ENCODE results near the gene ATRIP. TPM values are rescaled to one million over a fixed set of nuclear protein-coding genes. Genes with fewer than 3 reads are reported as not detected.

The ATRIP gene
- polyA plus RNA-seq, 1 donor from 2014 or later: 11.1 TPM

DNA sequence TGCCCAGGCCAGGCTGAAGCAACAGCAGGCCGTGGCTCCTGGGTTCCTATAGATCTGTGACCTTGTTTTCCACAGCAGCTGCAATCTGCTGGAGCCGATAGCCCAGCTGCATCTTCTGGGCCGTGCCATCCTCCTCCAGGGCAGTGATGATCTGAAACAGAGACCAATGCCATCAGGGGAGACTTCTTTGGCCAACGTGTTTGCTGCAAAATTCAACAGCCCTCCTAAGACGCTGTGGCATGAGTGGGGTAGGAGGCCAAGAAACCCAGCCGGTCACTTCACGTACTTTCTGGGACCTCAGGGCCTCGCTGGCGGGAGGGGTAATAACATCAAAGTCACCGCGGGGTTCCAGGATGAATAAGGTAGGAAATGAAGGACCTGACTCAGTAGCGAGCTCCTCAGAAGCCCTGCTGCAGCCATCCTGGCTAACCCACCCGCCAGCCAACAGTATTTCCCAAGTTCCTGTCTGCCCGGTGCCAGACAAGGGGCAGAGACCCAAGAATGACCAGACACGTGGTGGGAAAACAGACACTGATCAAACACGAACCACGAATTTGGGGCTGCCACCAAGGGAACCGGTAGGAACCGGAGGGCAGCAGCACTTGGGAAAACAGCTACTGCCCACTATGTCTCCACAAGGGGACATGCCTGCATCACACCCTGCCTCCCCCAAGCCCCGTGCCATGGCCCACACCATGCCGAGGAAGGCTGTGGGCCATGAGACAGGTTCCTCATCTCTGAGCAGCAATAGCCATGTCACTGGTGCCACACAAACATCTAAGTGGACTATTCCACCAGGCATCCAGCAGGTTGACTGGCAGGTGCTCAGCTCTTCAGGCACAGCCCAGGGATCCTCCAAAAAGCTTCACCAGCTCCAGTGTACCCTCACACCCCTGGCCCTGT is 41.8 kb upstream of the ATRIP start:
- TF ChIP-seq, protein P1, sequence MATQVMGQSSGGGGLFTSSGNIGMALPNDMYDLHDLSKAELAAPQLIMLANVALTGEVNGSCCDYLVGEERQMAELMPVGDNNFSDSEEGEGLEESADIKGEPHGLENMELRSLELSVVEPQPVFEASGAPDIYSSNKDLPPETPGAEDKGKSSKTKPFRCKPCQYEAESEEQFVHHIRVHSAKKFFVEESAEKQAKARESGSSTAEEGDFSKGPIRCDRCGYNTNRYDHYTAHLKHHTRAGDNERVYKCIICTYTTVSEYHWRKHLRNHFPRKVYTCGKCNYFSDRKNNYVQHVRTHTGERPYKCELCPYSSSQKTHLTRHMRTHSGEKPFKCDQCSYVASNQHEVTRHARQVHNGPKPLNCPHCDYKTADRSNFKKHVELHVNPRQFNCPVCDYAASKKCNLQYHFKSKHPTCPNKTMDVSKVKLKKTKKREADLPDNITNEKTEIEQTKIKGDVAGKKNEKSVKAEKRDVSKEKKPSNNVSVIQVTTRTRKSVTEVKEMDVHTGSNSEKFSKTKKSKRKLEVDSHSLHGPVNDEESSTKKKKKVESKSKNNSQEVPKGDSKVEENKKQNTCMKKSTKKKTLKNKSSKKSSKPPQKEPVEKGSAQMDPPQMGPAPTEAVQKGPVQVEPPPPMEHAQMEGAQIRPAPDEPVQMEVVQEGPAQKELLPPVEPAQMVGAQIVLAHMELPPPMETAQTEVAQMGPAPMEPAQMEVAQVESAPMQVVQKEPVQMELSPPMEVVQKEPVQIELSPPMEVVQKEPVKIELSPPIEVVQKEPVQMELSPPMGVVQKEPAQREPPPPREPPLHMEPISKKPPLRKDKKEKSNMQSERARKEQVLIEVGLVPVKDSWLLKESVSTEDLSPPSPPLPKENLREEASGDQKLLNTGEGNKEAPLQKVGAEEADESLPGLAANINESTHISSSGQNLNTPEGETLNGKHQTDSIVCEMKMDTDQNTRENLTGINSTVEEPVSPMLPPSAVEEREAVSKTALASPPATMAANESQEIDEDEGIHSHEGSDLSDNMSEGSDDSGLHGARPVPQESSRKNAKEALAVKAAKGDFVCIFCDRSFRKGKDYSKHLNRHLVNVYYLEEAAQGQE (IDR thresholded peaks at IDR 0.05; ENCODE audit: borderline replicate concordance): no peak
- TF ChIP-seq SMC3 (conservative IDR thresholded peaks at IDR 0.05; ENCODE audit: poor library complexity): no peak
- no peak for TF ChIP-seq TAF1 (IDR thresholded peaks at IDR 0.05; ENCODE audit: low read depth)
- no peak for TF ChIP-seq EP300 (conservative IDR thresholded peaks at IDR 0.05; ENCODE audit: poor library complexity, severe bottlenecking)
- TF ChIP-seq EZH2 (IDR thresholded peaks at IDR 0.05; ENCODE audit: borderline replicate concordance, insufficient read depth, low read length, poor library complexity, severe bottlenecking): no peak
- no peak for TF ChIP-seq POLR2AphosphoS5 (IDR thresholded peaks at IDR 0.05)
- TF ChIP-seq, protein P2, sequence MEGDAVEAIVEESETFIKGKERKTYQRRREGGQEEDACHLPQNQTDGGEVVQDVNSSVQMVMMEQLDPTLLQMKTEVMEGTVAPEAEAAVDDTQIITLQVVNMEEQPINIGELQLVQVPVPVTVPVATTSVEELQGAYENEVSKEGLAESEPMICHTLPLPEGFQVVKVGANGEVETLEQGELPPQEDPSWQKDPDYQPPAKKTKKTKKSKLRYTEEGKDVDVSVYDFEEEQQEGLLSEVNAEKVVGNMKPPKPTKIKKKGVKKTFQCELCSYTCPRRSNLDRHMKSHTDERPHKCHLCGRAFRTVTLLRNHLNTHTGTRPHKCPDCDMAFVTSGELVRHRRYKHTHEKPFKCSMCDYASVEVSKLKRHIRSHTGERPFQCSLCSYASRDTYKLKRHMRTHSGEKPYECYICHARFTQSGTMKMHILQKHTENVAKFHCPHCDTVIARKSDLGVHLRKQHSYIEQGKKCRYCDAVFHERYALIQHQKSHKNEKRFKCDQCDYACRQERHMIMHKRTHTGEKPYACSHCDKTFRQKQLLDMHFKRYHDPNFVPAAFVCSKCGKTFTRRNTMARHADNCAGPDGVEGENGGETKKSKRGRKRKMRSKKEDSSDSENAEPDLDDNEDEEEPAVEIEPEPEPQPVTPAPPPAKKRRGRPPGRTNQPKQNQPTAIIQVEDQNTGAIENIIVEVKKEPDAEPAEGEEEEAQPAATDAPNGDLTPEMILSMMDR (IDR thresholded peaks at IDR 0.05; ENCODE audit: poor library complexity, severe bottlenecking): no peak
- no peak for TF ChIP-seq MXI1 (conservative IDR thresholded peaks at IDR 0.05; ENCODE audit: poor library complexity, severe bottlenecking)
- H2AFZ ChIP-seq (ENCODE audit: low read depth, low read length): no peak overlapping the region
- H3K27me3 ChIP-seq (ENCODE audit: insufficient read depth, low read depth, low read length): no peaks in the 10 kb centered on the region
- H3K9ac ChIP-seq (ENCODE audit: low read length): no peak overlapping the region
- H3K4me3 ChIP-seq (ENCODE audit: low read length): no peak overlapping the region
- no peaks in the 10 kb centered on the region for H3K9me3 ChIP-seq (ENCODE audit: low read length)
- H3F3A ChIP-seq (ENCODE audit: insufficient read depth, low read length, poor library complexity, severe bottlenecking): no peaks in the 10 kb centered on the region
- no peaks in the 10 kb centered on the region for H4K20me1 ChIP-seq (ENCODE audit: insufficient read depth)
- H3K27ac ChIP-seq (ENCODE audit: low read length): no peak overlapping the region
- no peaks in the 10 kb centered on the region for H3K79me2 ChIP-seq (replicated peaks; ENCODE audit: insufficient read depth, low read length)
- H3K4me2 ChIP-seq (ENCODE audit: low read length): no peak overlapping the region
- no peaks in the 10 kb centered on the region for H3K9me2 ChIP-seq (ENCODE audit: insufficient read depth, low read length)
- peaks cover 5% of the 10 kb centered on the region for H3K36me3 ChIP-seq (ENCODE audit: insufficient read depth, low read length)

DNA sequence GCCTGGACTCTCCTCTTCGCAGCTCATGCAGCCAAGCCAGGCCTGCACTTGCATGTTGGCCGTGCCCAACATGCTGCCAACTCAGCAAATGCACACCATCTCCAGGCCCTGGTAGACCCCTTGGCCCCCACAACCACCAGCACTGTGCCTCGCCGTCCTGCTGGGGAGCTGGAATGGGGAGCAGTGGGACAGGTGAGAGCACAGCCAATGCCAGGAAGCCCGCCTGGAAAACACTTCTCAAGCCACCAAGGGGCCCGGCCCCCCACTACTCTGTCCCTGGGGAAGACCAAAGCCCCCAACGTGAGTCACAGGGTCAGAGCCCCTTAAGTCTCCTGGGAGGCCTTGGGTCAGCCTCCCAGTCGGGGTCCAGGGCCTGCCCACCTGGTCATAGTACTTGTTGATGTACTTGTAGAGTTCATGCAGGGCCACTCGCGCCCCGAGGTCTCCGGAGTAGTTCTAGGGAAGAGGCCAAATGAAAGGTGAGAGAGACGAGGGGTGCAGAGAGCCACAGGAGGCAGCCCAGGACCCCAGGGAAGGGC is 41.1 kb upstream of the ATRIP start:
- TF ChIP-seq POLR2AphosphoS5 (IDR thresholded peaks at IDR 0.05) (no peak), EZH2 (IDR thresholded peaks at IDR 0.05; ENCODE audit: borderline replicate concordance, insufficient read depth, low read length, poor library complexity, severe bottlenecking) (no peak), EP300 (conservative IDR thresholded peaks at IDR 0.05; ENCODE audit: poor library complexity, severe bottlenecking) (no peak), MXI1 (conservative IDR thresholded peaks at IDR 0.05; ENCODE audit: poor library complexity, severe bottlenecking) (no peak), RAD21 (conservative IDR thresholded peaks at IDR 0.05) (no peak), SMC3 (conservative IDR thresholded peaks at IDR 0.05; ENCODE audit: poor library complexity) (no peak), TAF1 (IDR thresholded peaks at IDR 0.05; ENCODE audit: low read depth) (no peak)
- TF ChIP-seq, protein P2 (IDR thresholded peaks at IDR 0.05; ENCODE audit: poor library complexity, severe bottlenecking): no peak
- TF ChIP-seq, protein P1 (IDR thresholded peaks at IDR 0.05; ENCODE audit: borderline replicate concordance): no peak
- Histone ChIP-seq H3K4me2 (ENCODE audit: low read length) (no peak overlapping the region), H3K9me3 (ENCODE audit: low read length) (no peaks in the 10 kb centered on the region), H3K27ac (ENCODE audit: low read length) (no peak overlapping the region), H3K79me2 (replicated peaks; ENCODE audit: insufficient read depth, low read length) (no peaks in the 10 kb centered on the region), H3K9me2 (ENCODE audit: insufficient read depth, low read length) (no peaks in the 10 kb centered on the region), H3K36me3 (ENCODE audit: insufficient read depth, low read length) (peaks cover 5% of the 10 kb centered on the region), H2AFZ (ENCODE audit: low read depth, low read length) (no peak overlapping the region), H3K27me3 (ENCODE audit: insufficient read depth, low read depth, low read length) (no peaks in the 10 kb centered on the region), H3K4me3 (ENCODE audit: low read length) (no peak overlapping the region), H3F3A (ENCODE audit: insufficient read depth, low read length, poor library complexity, severe bottlenecking) (no peaks in the 10 kb centered on the region), H3K9ac (ENCODE audit: low read length) (no peak overlapping the region), H4K20me1 (ENCODE audit: insufficient read depth) (no peaks in the 10 kb centered on the region)

Measured in neural cell (in vitro differentiated cells).